AG04449 (cell line): Measurements from ENCODE around the gene ST6GALNAC6.
A peak's percentile ranks its signal among the peaks of the same experiment; 100 is the strongest.

Source experiments
- CTCF ChIA-PET: fragments of 350-600 bp; formaldehyde crosslinking; extraction: SDS; loops from one replicate; lab custom pipeline; 2021; ENCODE audit warnings: antibody characterized with exemption; lab: Yijun Ruan, JAX
- POLR2A ChIA-PET: fragments of 400-600, 350-600 bp; formaldehyde crosslinking; extraction: SDS; loops from one replicate; lab custom pipeline; 2020; ENCODE audit warnings: antibody characterized with exemption, inconsistent platforms; lab: Yijun Ruan, JAX
- DNase-seq: peaks from one replicate; pipeline ENCODE4 v3.0.0-alpha.2; 2010; ENCODE audit warnings: low read depth, low spot score
- H3K4me3 ChIP-seq: 2 replicates; pipeline ENCODE4 v1.5.1; 2011; ENCODE audit warnings: low read depth, mild to moderate bottlenecking, control low read depth, low read length
- TF ChIP-seq, protein P1 (sequence below): IDR thresholded peaks from one replicate; pipeline ENCODE4 v1.5.1; 2011; ENCODE audit warnings: mild to moderate bottlenecking, moderate library complexity, low read length, control low read depth, inconsistent platforms; ENCODE audit not compliant: insufficient read depth; ENCODE audit errors: missing control alignments

ST6GALNAC6 gene

DNA sequence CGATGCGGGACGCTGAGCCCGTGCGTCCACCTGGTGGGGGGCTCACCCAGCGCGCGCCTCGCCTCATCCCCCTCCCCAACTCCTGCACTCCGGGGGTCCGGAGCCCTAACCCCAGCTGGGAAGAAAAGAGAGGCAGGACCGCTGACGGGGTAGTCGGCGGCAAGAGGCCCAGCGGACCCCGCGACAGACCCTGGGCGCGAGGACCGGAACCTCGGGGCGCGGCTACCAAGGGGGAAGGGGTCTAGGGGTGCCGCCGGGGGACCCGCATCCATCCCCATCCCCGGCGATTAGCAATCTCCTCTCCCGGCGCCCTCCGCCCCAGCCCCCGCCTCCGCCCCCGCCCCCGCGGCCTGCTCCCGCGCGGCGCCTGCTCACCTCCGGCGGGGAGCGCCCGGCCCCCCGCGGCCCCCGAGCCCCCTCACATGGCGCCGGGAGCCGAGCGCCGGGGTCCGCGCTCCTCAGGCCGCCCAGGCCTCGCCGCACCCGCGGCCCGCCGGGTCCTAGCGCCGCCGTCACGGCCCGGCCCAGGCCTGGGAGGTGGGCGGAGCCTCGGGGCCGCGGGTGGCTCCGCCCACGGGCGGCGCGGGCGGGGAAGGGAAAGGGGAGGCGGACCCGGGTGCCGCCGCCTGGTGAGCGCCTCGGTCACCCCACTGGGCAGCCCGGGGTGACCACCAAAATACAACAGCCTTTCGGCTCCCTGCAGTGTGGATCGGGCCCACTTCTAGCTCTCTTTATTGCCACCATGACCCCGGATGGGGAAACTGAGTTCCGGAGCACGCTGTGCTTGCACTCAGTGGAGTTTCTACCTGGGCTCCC is at the start of gene ST6GALNAC6:
ST6GALNAC6 (minus strand) TSS at position 476 of the 816 bp plus-strand sequence. CDS start 1,622 bp downstream, outside the sequence.
- POLR2A ChIA-PET: interaction anchor here (0.6 to 1.6 kb wide), 3 partner anchors 17 to 104 kb away, joined by 4 to 5 read pairs (median 4); partner anchors contain the start of gene ST6GALNAC4
- CTCF ChIA-PET: interaction anchor here (0.8 to 5.2 kb wide), 9 partner anchors 10 to 136 kb away, joined by 3 to 22 read pairs (median 4); no protein-coding TSS in a partner anchor
- peak within 1 kb of the TSS; percentile 85 for H3K4me3 ChIP-seq
- DNase-seq: no peak
- TF ChIP-seq, protein P1, sequence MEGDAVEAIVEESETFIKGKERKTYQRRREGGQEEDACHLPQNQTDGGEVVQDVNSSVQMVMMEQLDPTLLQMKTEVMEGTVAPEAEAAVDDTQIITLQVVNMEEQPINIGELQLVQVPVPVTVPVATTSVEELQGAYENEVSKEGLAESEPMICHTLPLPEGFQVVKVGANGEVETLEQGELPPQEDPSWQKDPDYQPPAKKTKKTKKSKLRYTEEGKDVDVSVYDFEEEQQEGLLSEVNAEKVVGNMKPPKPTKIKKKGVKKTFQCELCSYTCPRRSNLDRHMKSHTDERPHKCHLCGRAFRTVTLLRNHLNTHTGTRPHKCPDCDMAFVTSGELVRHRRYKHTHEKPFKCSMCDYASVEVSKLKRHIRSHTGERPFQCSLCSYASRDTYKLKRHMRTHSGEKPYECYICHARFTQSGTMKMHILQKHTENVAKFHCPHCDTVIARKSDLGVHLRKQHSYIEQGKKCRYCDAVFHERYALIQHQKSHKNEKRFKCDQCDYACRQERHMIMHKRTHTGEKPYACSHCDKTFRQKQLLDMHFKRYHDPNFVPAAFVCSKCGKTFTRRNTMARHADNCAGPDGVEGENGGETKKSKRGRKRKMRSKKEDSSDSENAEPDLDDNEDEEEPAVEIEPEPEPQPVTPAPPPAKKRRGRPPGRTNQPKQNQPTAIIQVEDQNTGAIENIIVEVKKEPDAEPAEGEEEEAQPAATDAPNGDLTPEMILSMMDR: no peak

- ChIA-PET POLR2A (no interaction called here), CTCF (interaction anchor here (1.1 to 14.3 kb wide), 2 partner anchors 87 to 168 kb away, joined by 9 to 149 read pairs; no protein-coding TSS in a partner anchor)
- TF ChIP-seq, protein P1: no peak
- no peak overlapping the region for H3K4me3 ChIP-seq
- no peak for DNase-seq
These were observed 48.7 kb upstream of the ST6GALNAC6 start for GRCh38 chr9:127947841-127948710.

GRCh38 chr9:127946728-127947127 is 47.3 kb upstream of the ST6GALNAC6 start:
- TF ChIP-seq, protein P1: no peak
- no peak overlapping the region for H3K4me3 ChIP-seq
- DNase-seq: no peak
- ChIA-PET CTCF (interaction anchor here (6.7 to 14.3 kb wide), 2 partner anchors 87 to 169 kb away, joined by 149 to 173 read pairs; no protein-coding TSS in a partner anchor), POLR2A (no interaction called here)

DNA sequence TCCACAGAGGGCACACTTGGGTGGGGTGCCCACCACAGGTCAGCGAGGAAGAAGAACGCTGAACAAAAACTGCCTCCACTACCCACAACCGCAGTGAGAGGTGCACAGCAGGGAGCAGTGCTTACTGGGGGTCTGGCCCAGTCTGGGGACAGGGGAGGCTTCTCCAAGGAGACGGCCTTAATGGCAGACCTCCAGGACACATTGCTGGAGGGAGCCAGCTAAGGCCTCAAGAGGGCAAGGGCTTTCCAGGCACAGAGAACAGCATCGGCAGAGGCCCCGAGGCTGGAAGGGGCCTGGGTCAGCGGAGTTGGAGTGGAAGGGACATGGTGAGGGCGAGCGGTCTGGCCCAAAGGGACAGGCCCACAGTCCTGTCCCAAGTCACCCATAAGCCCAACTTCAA is 46.5 kb upstream of the ST6GALNAC6 start:
- TF ChIP-seq, protein P1: no peak
- ChIA-PET CTCF (interaction anchor here (6.5 to 14.3 kb wide), 3 partner anchors 88 to 170 kb away, joined by 131 to 173 read pairs (median 149); no protein-coding TSS in a partner anchor), POLR2A (no interaction called here)
- H3K4me3 ChIP-seq: no peak overlapping the region
- DNase-seq: no peak

- TF ChIP-seq, protein P1: no peak
- ChIA-PET POLR2A (no interaction called here), CTCF (interaction anchor here (6.5 to 14.3 kb wide), 4 partner anchors 11 to 170 kb away, joined by 131 to 226 read pairs (median 161); no protein-coding TSS in a partner anchor)
- no peak for DNase-seq
- no peak overlapping the region for H3K4me3 ChIP-seq
These were observed 45.9 kb upstream of the ST6GALNAC6 start for GRCh38 chr9:127945338-127945737.
